ENCODE measurements around the gene FAT3. TPM values are rescaled to one million over a fixed set of nuclear protein-coding genes. Genes with fewer than 3 reads are reported as not detected.

Gene FAT3
- polyA plus RNA-seq, 3 donors, result not detected

DNA sequence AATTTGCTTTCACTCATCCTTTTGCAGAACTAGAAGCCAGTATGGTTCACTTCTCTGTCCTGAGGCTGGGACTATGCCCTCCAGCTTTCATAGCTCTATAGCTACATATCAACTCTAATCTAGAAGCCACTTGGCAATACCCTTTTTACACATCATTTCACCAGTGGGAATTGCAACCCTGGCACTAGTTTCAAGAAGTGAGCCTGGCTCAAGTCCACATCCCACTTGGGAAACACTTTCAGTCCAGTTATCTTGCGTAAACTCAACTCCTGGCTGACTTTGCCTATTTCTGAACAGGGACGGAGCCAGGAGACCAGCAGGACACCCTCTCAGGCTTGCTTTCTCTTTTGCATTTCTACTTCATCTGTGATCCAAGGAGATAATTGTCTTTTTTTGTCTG is 19.9 kb upstream of the FAT3 start:
- Histone ChIP-seq H3K4me2 (replicated peaks; ENCODE audit: extremely low read depth, low read length, poor library complexity, severe bottlenecking) (no peak overlapping the region), H3K27me3 (ENCODE audit: control insufficient read depth in 2 of 2, insufficient read depth in 2 of 2, low read length in 2 of 2) (no peaks in the 10 kb centered on the region), H3K9ac (ENCODE audit: insufficient read depth, low read length, poor library complexity, severe bottlenecking) (no peak overlapping the region), H2AFZ (ENCODE audit: insufficient read depth, low read depth, low read length, poor library complexity, severe bottlenecking) (no peak overlapping the region), H3K9me3 (replicated peaks in 1 of 2; ENCODE audit: control insufficient read depth in 1 of 2, insufficient read depth in 1 of 2, low read length in 2 of 2) (no peaks in the 10 kb centered on the region), H3K27ac (ENCODE audit: low read depth in 1 of 2, low read length in 2 of 2) (no peak overlapping the region), H3K36me3 (replicated peaks in 1 of 2; ENCODE audit: control insufficient read depth in 1 of 2, insufficient read depth in 2 of 2, low read length in 2 of 2) (no peaks in the 10 kb centered on the region), H3K79me2 (ENCODE audit: insufficient read depth, low read length) (no peaks in the 10 kb centered on the region), H3K4me1 (ENCODE audit: control insufficient read depth in 1 of 2, insufficient read depth in 2 of 2, low read length in 2 of 2) (no peaks in the 10 kb centered on the region), H4K20me1 (ENCODE audit: insufficient read depth, low read length) (no peaks in the 10 kb centered on the region), H3K4me3 (replicated peaks in 1 of 3; ENCODE audit: low read depth in 2 of 3, low read length in 3 of 3) (no peak overlapping the region)
- no peak for DNase-seq
- TF ChIP-seq, protein P1, sequence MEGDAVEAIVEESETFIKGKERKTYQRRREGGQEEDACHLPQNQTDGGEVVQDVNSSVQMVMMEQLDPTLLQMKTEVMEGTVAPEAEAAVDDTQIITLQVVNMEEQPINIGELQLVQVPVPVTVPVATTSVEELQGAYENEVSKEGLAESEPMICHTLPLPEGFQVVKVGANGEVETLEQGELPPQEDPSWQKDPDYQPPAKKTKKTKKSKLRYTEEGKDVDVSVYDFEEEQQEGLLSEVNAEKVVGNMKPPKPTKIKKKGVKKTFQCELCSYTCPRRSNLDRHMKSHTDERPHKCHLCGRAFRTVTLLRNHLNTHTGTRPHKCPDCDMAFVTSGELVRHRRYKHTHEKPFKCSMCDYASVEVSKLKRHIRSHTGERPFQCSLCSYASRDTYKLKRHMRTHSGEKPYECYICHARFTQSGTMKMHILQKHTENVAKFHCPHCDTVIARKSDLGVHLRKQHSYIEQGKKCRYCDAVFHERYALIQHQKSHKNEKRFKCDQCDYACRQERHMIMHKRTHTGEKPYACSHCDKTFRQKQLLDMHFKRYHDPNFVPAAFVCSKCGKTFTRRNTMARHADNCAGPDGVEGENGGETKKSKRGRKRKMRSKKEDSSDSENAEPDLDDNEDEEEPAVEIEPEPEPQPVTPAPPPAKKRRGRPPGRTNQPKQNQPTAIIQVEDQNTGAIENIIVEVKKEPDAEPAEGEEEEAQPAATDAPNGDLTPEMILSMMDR (IDR thresholded peaks at IDR 0.05), result no peak
- Mint-ChIP-seq H3K27ac (peak overlapping the region in 1 of 7 donors; percentile 6), H3K4me1 (no peaks in the 10 kb centered on the region), H3K4me3 (no peak overlapping the region), H3K9me3 (peaks cover 0 to 6% (median 1%) of the 10 kb centered on the region in 7 donors), H3K27me3 (ENCODE audit: low read depth in 3 of 3) (no peaks in the 10 kb centered on the region), H3K36me3 (no peaks in the 10 kb centered on the region)
- intact Hi-C loops (cut with micrococcal nuclease), result no loop called here
- WGBS (ENCODE audit: insufficient coverage), result 45% methylated on average over 1 of the region's 2 CpGs

DNA sequence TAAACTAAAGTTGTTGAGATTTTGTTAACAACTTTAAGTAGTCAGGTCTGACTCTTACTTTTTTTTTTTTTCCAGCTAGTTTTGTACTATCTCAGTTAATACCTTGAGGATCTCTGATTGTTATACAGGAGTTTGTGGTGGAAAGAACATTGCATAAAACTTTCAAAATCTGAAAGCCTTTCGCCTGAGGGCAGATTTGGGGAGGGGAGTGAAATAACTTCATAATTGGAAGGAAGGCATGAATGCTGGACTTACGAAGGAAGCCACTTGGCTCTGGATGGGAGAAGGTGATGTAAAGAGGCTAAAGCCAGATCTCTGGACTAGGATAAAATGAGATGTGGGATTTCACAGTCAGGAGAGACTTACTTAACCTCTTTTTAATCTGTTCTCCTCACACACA is 18.2 kb upstream of the FAT3 start:
- Mint-ChIP-seq H3K27me3 (ENCODE audit: low read depth in 3 of 3) (no peaks in the 10 kb centered on the region), H3K36me3 (no peaks in the 10 kb centered on the region), H3K4me3 (no peak overlapping the region), H3K4me1 (no peaks in the 10 kb centered on the region), H3K27ac (no peak overlapping the region), H3K9me3 (peaks cover 0 to 6% (median 0%) of the 10 kb centered on the region in 7 donors)
- H3K4me1 ChIP-seq (ENCODE audit: control insufficient read depth in 1 of 2, insufficient read depth in 2 of 2, low read length in 2 of 2), result no peaks in the 10 kb centered on the region
- no peak overlapping the region for H3K4me2 ChIP-seq (replicated peaks; ENCODE audit: extremely low read depth, low read length, poor library complexity, severe bottlenecking)
- H2AFZ ChIP-seq (ENCODE audit: insufficient read depth, low read depth, low read length, poor library complexity, severe bottlenecking), result no peak overlapping the region
- H3K4me3 ChIP-seq (replicated peaks in 1 of 3; ENCODE audit: low read depth in 2 of 3, low read length in 3 of 3), result no peak overlapping the region
- no peaks in the 10 kb centered on the region for H4K20me1 ChIP-seq (ENCODE audit: insufficient read depth, low read length)
- H3K9ac ChIP-seq (ENCODE audit: insufficient read depth, low read length, poor library complexity, severe bottlenecking), result no peak overlapping the region
- H3K27me3 ChIP-seq (ENCODE audit: control insufficient read depth in 2 of 2, insufficient read depth in 2 of 2, low read length in 2 of 2), result no peaks in the 10 kb centered on the region
- no peaks in the 10 kb centered on the region for H3K36me3 ChIP-seq (replicated peaks in 1 of 2; ENCODE audit: control insufficient read depth in 1 of 2, insufficient read depth in 2 of 2, low read length in 2 of 2)
- no peak overlapping the region for H3K27ac ChIP-seq (ENCODE audit: low read depth in 1 of 2, low read length in 2 of 2)
- TF ChIP-seq, protein P1 (IDR thresholded peaks at IDR 0.05), result no peak
- no peaks in the 10 kb centered on the region for H3K9me3 ChIP-seq (replicated peaks in 1 of 2; ENCODE audit: control insufficient read depth in 1 of 2, insufficient read depth in 1 of 2, low read length in 2 of 2)
- no peak for DNase-seq
- 100% methylated on average over 1 of the region's 2 CpGs for WGBS (ENCODE audit: insufficient coverage)
- H3K79me2 ChIP-seq (ENCODE audit: insufficient read depth, low read length), result no peaks in the 10 kb centered on the region
- intact Hi-C loops (cut with micrococcal nuclease), result no loop called here

Data from CD14-positive monocyte (primary cell).